HG03457 (cell line): ENCODE results near the gene NSMF.

Source experiments
- ATAC-seq: cut with Tn5 transposase; IDR thresholded peaks from one replicate; pipeline ENCODE4 v1.9.1; 2021; ENCODE audit warnings: moderate number of reproducible peaks; ENCODE audit not compliant: unreplicated experiment

The NSMF gene

GRCh38 chr9:137448602-137448962 lies 10.6 kb downstream of the NSMF start:
- no peak for ATAC-seq

DNA sequence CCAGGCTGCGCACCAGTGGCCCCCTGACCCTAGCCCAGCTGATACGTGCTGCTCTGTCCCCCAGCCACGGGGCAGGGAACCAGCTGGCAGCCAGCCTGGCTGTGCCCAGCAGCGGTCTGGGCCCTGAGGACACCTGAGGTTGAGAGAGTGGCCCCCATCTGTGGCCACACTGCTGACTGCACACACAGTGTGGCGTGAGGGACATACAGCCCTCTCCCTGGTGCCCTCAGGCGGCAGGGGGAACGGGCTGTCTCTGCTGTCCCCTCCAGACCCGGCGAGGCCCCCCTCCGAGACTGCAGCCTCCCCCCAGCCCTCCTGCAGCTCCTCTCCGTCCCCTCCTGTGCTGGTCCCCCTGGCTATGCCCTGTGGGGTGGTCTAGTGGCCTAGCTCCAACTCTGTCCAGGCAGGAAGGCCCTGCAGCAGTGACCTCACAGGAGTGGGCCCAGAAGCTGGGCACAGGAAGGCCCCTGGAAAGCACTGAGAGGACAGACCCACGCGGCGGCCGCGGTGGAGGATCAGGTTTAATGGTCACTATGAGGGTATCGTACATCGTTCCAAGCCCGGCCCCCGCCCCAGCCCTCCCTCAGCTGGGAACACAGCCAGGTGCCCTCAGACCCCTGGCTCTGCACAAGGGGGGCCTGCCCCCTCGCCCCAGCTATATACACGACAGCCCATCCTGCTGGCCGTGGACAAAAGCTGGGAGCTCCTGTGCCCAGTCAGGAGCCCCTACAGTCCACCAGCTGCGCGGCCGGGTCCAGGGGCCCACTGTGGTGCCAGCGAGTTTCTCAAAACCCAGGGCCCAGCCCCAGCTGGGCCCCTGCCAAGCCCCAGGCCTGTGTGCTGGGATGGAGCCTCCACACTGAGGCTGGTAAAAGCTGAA lies 11.2 kb downstream of the NSMF start:
- ATAC-seq: no peak

DNA sequence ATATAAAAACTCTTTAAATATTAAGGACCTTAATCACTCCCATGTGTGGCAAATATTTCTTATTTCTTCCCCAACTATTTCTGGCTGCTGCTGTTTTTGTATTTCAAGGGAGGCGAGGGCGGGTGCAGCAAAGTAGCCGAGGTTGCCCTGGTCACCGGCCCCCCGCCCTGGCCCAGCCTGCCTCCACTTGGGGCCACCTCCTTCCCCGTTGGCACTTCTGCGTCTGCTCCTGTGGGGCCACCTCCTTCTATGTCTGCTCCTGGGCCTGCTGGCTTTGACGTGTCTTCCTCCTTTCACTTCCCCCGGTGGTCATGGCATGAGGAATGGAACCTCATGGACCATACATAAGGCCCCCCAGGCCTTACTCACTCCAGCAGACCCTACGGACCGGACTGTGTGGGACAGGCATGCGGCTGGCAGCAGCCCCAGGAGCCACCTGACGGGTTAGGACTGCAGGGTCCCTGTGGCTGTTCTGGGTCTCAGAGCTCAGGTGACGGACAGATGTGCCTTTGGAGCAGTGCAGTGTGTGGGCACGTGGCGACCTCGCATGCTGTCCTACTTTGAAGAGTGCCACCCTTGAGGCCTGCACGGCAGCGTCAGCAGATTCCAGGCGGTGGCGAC lies 12.2 kb downstream of the NSMF start:
- no peak for ATAC-seq

- no peak for ATAC-seq
These were observed 13.2 kb downstream of the NSMF start for GRCh38 chr9:137445930-137446431.

- ATAC-seq: no peak
These were observed 13.8 kb downstream of the NSMF start for GRCh38 chr9:137445275-137445807.

- no peak for ATAC-seq
These were observed 14.9 kb downstream of the NSMF start for GRCh38 chr9:137444106-137444790.

- ATAC-seq: no peak
These were observed 17.2 kb downstream of the NSMF start for GRCh38 chr9:137441935-137442321.

GRCh38 chr9:137441289-137441934 lies 17.7 kb downstream of the NSMF start, which contains the start of gene ENTPD8:
ENTPD8 (minus strand) TSS chr9:137441357; CDS start chr9:137438285, 3,072 bp downstream.
- ATAC-seq: no peak

GRCh38 chr9:137439158-137439714 lies 19.9 kb downstream of the NSMF start:
- ATAC-seq: no peak

- no peak for ATAC-seq
These were observed 20.5 kb downstream of the NSMF start for GRCh38 chr9:137438591-137439157.

DNA sequence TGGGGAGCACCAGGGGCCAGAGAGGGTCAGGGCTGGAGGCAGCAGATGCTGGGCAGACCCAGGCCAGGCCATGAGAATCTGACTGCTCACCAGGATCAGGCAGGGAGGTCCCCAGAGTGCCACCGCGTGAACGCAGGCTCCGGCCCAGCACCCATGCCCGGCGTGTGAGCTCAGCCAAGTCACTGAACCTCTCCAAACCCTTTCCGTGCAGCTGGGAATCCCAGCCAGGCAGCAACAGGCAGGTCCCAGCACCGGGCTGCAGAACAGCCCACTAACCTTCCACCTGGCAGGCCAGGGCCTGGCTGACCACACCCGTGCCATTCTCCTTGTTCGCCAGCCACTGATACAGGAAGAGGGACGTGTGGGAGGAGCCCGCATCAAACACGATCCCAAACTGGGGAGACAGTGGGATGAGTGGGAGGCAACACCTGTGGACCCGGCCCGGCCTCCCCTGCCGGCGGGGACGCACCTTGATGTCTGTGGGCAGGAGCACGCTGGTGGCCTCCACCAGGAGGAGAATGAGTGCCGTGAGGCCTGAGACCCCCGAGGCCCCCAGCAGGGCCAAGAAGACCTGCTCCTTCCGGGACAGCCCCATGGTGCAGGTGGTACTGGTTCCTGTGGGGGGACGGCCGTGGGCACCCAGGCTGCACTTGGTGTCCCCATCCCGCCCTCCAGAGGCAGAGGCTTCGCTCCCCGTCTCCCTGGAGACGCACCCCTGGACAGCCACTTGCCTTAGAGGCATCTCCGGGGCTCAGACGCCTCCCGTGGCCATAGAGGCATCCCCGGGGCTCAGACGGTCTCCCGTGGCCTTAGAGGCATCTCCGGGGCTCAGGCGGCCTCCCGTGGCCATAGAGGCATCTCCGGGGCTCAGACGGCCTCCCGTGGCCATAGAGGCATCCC lies 21.2 kb downstream of the NSMF start:
- ATAC-seq: no peak

GRCh38 chr9:137436761-137437600 lies 22.2 kb downstream of the NSMF start:
- ATAC-seq: no peak

- ATAC-seq: no peak
These were observed 23.0 kb downstream of the NSMF start for GRCh38 chr9:137435980-137436760.

DNA sequence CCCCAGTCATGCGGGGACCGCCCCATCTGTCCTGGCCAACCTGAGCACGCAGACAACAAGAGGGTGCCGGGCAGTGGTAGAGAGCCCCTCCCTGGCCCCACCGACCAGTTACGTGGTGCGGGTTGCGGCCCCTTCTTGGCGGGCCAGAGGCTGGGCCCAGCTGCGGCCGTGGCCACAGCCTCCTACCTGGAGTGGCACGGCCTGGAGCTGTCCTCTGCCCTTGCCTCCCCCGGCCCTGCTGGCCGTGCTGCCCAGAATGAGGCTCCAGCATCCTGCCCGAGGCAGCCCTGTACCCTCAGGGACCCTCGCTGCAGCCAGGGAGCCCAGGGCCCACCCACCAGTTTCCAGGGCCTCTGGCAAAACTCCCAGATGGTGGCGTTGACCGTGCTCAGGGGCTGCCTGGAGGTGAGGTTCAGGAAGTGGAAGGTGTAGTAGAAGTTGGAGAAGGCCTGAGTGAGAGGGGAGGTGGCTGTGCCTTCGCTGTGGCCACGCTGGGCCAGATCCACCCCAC lies 23.7 kb downstream of the NSMF start:
- no peak for ATAC-seq

DNA sequence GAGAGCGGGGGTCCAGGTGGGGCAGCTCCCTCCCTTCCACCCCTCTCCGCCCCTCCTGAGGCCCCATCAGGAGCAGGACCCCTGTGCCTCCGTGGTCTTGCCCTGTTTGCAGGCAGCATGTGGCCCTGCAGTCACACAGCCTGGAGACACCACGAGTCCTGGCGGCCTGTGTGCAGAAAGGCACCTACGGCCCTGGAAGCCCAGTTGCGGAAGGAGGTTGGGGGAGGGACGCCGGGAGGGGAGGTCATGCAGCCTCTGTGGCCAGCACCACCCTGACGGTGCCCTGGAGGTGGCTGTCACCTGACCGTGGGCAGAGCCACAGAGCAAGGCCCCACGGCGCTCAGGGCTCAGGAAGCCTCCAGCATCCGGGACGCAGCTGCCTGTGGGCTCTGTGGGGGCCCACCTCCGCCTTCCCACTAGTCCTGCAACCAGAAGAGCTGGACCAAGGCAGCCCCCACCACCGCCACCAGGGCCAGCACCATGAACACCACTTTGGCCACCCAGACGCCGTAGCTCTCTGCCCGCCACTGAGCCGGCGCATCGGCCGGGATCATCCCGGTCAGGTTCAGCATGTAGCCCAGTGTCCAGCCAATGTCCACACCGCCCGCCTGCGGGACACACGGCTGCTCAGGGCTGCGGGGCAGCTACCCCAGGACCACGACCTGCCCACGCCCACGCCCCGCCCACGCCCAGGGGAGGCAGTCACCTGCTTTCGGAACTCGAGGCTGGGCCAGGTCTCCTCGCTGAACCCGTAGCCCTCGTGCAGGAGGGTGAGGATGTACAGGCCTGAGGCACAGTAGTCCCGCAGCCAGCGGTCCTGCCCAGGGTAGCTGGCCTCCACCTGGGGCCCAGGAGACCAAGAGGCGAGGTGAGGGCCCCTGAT lies 24.4 kb downstream of the NSMF start:
- no peak for ATAC-seq

- no peak for ATAC-seq
These were observed 25.2 kb downstream of the NSMF start for GRCh38 chr9:137433916-137434431.
